Cerebellar cortex (tissue), 1 donor: ENCODE results near the gene KLHL42.

ENCODE experiments used
- DNase-seq: peaks from one replicate; pipeline ENCODE4 v3.0.0-alpha.2; 2015; ENCODE audit warnings: low spot score

KLHL42 gene

DNA sequence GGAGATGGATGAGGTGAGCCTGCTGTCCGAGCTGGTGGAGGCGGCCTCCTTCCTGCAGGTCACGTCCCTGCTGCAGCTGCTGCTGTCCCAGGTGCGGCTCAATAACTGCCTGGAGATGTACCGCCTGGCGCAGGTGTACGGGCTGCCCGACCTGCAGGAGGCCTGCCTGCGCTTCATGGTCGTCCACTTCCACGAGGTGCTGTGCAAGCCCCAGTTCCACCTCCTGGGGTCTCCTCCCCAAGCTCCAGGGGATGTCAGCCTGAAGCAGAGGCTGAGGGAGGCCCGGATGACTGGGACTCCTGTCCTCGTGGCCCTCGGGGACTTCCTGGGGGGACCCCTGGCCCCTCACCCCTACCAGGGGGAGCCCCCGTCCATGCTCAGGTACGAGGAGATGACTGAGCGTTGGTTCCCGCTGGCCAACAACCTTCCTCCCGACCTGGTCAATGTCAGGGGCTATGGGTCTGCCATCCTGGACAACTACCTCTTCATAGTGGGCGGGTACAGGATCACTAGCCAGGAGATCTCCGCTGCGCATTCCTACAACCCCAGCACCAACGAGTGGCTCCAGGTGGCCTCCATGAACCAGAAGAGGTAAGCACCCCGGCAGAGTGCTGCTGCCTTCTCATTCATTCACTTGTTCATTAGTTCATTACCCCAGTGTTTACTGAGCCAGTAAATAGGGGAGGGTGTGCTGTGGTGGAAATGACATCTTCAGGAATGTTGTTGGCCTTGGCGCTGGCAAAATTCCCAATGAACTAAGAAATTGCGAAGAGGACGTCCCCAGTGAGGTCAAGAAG, 777 bp downstream of the KLHL42 start:
- DNase-seq: peak; percentile 22

DNA sequence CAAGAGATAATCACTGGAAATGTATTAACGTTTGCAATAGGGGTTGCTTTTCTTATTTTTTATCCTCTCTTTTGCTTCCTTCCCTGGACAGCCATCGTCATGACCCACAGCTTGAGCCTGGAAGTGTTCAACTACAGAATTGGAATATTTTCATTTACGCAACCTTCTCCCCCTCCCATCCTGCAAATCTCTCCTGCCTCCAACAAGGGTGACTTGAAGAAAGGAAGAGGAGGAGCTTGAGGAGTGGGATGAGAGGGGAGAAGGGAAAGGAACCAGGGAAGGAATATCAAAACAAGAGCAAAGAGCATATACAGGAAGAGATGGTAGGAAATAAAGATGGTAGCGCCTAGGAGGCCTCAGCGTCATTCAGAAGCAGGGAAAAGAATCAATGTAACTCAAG, 1.6 kb downstream of the KLHL42 start:
- DNase-seq: peak; percentile 9

DNA sequence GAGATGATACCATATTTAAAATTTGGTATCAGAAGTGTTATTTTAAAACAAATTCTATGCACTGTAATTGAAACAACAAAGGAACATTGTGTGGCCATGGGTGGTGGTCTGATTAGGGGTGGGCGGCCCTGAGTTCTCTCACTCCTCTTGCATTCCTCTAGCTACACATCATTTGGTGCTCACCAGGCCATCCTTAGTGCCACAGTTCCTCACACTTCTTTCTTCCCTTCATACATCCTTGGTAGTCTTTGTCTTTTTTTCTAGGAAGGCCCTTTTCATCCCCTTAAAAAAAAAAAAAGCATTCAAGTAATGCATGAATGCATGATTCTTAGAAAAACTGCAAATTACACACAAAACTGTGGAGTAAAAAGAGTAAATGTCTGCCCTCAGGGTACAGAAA, 2.4 kb downstream of the KLHL42 start:
- no peak for DNase-seq

DNA sequence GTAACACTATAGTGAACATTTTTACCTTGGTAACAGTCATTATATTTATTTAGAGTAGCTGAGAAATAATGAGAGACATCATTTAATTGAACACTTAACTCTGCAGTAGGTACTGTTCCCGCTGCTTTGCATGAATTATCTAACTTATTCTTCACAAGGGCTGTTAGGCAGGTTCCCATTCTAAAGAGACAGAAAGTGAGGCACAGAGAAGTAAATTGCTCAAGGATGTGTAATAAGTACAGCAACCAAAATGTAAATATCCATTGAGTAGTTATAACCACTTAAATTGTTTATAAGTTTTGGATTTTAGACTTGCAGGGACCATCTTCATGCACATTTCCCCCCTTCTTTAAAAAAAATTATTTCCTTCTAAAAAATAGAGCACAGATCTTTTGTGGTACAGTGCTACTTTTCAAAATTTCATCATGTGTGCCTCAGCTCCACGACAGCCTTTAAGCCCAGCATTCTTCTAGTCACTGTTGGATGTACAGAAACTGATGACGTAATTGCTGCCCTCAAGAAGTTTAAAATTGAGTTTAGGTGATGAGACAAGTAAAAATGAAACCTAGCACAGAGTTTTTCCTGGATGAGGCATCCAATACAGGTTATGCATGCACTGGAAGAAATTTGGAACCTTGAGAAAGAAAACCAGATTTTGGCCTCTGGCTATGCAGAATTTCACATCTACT, 6.0 kb downstream of the KLHL42 start:
- DNase-seq: no peak

DNA sequence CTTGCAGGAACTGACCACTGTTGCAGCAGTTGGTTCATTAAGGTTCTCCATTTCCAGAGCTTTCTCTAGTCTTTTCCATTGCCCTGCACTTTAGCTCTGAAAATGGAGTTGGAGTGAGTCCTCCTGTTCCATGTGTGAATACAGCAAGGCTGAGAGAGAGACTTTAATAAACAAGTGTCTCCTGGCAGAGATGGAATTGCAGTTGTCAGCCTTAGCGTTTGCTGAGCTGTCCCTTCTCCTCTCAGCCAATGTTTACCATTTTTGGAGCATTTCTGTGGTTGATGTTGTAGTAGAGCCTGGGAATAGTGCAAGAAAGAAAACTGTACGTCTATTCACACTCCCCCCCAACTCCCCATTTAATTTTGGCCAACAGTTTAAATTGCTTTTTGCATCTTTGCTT, 7.5 kb downstream of the KLHL42 start:
- DNase-seq: no peak

DNA sequence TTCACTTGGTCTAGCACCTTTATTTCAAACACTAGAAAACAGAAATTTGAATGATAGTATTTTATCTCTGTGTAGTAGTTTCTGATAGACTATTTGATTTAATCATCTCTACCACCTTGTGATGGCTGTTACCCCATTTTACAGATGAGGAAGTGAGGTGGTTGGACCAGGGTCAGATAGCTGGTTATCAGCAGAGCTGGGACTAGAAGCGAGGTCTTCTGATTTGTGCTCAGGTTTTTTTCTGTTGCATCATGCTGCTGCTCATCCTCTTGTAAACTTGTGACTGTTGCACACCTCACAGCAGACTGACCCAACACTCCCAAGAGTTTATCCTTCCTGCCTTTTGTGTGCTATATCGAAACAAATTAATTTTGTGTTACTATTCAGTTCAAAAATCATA, 10.1 kb downstream of the KLHL42 start:
- DNase-seq: no peak

DNA sequence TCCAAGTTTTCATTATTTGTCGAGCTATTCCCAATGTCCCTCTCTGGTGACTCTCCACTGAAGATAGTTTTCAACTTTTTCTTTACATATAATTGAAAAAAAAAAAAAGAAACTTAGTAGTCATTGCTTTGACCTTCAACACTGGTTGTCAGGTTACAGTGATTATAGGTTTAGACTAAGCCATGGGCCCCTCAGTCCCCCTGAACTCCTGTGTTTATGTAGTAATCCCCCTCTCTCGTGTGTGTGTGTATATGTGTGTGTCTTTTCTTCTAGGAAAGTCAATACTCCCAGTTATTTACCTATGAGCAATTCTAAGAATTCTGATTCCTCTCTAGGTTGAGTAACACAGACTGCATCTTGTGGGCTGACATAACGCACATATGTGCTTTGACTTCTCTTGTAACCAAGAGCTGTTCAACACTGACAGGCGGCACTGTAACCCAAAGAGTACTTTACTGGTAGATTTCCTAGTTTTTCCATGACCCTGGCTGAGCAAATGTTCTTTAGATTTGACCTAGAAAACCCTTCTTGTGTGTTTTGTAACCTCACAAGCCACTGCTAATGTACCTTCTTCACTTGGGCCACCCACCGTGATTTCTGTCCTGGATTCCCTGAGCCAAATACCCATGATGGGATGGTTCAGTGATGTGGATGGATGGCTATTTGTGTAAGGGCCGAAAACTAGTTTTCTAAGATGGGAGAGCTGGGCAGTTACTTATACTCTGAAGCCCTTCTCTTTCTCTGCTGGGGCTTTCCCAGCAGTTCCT, 15.0 kb downstream of the KLHL42 start:
- no peak for DNase-seq

DNA sequence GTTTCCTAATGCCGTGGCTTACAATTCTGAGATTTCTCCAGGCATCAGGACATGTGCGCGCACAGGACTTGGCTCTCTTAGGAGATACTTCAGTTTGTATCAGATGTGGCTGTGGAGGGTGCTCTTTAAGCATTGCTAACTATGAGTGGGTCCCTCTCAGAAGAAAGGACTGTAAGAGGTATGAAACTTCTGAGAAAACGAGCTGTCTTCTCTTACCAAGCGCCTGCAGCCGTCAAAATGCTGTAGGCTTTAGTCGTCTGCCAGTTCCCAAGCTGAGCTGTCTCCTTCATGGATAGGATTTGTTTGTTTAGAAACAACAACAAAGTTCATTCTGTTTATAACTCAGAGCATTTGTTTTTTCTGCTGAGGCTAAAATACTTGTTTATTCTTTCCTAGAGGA, 16.1 kb downstream of the KLHL42 start:
- DNase-seq: no peak

DNA sequence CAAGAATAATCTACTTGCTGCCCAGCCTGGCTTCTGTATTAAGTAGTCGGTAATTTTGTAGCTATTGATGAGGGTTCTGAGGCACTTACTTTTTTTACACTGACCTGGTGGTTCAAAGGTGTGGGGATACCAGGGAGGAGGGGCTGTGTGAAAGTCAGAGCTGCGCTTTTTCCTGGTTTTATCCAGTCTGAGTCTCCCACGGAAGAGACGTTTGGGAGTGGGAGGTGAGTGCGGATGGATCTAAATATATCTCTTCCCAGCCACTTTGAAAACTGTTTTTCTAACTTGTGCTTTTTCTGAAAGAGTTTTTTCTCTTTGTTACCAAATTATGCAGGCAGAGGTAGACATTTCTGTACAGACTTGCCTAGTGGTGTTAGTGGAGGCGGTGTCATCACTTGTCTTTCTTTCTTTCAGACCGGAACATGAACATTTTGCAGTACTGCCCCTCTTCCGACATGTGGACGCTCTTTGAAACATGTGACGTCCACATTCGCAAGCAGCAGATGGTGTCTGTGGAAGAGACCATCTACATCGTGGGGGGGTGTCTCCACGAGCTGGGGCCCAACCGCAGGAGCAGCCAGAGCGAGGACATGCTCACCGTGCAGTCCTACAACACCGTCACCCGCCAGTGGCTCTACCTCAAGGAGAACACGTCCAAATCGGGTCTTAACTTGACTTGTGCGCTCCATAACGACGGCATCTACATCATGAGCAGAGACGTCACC, 17.4 kb downstream of the KLHL42 start:
- DNase-seq: no peak

DNA sequence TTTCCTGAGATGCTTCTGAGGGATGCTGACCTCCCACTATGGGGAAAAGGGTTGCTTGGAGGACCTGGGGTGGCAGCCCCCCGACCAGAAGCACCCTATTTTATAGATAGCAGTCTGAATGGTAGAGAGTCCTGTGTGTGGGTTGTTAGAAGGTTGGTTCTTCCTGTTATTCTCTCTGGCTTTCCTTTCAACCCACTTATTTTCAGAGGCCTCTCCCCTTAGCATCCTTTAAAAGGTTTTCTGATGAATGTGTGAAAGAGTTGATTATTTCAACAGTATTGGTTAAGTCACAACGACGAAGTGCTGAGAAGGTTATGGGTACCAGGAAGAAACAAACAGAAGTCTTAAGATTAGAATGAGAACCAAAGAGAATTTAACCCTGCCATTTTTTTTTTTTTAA, 20.8 kb downstream of the KLHL42 start:
- no peak for DNase-seq

DNA sequence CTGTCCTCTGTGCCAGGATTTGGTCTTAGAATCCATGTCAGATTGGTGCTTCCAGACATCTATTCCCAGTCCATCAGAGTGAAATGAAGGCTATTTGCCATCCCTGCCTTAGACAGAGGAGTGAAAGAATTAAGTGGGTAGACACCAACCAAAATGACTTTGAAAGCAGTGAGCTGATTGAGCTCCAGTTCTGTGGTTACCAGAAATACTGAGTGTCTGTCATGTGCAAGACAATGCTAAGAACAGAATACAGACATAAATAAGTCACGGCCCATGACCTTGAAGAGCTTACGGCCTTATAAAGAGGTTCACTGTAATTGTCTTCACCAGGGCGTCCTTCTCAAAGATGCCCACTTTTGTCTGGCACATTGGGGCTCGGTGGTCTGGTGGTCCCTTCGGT, 21.6 kb downstream of the KLHL42 start:
- DNase-seq: no peak

DNA sequence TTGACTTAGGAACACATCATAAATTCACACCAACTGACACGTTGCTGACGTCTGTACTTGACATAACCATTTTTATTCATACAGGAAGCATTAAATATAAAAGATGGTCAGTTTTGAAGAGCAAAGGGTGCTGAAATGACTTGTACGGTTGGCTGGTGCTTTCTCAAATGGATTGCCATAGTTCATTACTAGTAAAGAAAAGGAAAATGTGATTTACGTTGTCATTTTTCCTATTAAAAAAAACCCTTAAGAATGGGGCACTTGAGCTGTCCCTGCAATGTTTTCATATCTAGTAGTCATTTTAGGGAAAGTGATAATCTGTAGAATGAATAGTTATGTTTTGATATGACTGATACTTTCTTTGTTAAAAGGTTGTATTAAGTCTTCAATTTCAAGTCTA, 22.5 kb downstream of the KLHL42 start:
- no peak for DNase-seq

DNA sequence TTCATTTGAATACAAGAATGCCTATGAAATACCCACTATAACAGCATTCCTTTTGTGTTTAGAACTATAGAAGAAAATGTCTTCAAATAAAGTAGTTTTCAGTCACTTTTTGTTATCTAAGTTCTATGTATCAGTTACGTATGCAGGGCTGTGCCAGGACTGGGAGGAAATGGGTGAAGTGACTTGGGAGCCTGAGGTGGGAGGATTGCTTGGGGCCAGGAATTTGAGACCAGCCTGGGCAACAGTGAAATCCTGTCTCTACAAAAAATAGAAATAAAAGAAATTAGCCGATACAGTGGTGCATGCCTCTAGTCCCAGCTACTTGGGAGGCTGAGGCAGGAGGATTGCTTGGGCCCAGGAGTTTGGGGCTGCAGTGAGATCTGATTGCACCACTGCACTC, 22.9 kb downstream of the KLHL42 start:
- no peak for DNase-seq

DNA sequence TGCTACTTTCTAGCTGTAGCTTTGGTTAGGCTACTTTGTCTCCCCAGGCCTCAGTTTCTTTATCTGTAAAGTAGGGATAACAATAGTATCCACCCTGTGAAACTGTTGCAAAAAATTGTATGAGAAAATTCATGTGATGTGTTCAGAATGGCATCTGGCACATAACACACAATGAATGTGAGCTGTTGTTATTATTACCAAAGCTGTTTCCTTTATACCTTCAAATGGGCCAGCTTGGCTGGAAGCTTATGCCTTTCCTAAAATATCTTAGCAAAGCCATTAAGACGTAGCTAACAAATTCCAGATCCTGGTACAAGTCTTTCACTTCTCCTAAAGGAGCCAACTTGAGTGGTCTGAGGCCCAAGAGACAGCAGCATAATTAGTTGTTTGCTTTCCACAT, 25.2 kb downstream of the KLHL42 start:
- no peak for DNase-seq

DNA sequence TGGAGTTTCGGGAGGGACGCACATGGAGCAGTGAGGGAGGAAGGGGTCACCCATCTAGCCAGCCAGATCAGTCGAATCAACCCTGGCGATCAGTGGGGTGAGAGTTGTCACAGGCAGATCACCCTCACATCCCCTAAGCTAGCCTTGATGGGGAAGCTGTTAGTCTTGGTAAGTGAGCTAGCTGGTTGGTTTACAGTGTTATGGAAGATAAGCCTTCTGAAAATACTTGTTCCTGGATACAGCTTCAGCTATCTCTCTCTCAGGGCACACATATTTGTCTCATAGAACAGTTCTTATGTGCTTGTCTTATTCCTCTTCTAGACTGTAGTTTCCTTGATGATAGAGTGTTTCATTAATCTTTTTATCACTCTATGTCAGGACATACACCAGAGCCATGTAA, 26.2 kb downstream of the KLHL42 start:
- DNase-seq: no peak

DNA sequence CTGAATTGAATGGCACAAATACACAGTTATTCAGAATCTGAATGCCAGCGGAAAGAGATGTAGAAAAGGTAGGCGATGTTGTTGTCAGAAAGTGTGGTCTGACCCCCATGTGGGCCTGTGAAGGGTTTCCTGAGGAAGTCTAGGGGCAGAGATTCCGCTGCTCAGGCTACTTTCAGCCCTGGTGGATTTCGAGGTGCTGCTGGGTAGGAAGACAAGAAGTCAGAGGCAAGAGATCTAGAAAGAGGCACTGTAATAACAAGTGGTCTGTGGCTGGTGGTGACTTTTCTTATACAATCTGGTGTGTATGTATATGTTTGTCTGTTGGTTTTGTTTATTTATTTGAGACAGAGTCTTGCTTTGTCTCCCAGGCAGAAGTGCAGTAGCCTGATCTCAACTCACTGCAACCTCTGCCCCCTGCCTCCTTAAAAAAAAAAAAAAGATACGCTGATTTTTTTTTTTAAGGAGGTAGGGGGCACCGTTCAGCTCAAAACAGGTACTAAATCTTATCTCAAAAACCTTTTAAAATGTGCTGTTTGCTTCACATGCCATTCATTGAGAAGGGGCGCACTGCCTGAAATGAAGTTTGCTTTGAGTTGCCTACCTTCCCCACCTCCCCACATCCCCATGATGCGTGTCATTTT, 27.1 kb downstream of the KLHL42 start:
- no peak for DNase-seq

DNA sequence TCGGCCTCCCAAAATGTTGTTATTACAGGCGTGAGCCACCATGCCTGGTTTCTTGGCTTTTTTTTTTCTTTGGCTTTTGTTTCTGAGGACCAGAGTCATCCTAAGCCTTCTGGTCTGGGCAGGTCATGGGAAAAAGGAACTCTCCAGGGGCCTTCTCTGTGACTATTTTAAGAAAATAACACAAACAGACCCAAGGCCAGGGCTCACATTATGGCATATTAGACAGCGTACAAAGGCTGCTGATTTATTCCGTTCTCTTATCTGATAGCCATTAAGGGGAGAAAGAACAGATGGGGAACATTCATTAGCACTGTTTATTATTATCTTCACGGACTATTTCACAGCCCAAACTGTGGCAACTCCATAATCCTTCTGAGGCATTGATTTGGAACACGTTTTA, 28.8 kb downstream of the KLHL42 start:
- no peak for DNase-seq

DNA sequence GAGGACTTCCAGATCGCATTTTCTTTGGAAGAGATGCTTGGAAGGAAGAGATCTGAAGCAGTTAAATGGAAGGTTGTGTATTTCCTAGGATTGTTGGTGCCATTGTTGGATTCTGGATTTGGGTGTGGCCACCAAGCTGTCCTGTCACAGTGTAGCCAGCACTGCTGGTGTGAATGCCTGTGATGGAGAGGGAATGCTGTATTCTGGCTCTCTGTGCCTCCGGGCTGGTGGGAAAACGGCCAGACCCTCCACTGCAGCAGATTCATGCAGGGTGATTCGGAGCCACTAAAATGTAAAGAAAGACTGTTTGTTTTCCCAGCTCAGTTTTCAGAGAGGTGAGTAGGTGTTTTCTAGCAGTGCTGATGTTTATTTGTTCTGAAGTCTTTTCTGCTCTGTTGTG, 30.7 kb downstream of the KLHL42 start:
- no peak for DNase-seq

DNA sequence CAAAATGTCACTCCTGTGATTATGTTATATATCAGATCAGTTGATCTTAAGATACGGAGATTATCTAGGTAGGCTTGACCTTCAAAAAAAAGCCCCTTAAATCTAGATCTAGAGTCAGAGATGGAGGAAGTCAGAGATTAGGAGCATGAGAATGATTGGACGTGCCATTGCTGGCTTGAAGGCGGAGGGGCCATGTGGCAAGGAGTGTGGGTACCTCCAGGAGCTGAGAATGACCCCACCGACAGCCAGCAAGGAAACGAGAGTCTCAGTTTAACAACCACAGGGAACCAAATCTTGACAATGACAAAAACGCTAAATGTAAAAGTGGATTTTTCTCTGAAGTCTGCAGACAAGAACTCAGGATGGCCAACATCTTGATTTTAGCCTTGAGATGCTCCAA, 32.5 kb downstream of the KLHL42 start:
- no peak for DNase-seq

DNA sequence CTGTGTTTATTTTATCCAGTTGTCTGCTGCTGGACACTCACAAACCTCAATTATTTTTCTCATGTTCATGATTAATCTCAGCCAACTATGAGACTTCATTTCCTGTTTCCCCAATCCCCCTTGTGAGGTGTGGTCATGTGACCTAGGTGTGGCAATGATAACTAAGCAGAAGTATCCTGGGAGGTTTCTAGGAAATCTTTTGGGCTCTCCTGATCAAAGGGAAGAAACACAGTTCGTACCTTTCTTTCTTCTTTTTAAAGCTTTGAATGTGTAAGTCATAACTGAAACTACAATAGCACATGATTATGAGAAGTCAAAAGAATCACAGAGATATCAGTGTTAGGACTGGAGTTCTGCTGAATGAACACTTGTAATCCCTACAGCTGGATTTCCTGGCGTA, 34.4 kb downstream of the KLHL42 start:
- no peak for DNase-seq

DNA sequence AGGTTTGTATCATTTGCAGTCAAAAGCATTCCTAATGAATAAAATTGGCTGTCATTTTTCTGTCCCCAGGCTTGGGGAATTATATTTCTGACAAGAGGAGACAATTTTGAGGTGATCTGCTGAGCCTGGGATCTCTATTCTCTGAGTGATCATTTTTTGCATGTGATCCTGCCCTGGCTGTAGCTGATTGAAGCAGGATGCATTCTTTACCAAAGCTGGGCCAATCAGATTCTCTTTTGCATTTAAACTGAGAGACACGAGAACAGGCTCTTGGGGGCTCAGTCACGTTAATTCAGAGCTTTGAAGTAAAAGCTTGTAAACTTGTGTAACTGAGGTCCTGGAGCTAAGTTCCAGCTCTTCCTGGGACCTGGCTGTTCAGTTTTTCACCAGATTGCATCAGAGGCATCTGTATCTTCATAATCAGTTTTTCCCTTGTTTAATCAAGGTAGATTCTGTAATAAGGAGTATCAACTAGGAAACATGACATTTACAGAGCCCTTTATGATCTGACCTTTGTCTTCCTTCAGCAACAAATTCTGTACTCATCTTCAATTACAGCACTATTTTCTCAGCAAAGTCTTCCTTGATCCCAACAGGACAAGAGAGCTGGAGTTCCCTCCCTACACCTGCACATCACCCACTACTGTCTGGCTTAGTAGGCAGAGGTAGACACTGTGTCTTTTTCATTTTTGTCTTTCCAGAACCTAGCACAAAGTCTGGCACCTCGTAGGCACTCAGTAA, 35.0 kb downstream of the KLHL42 start:
- DNase-seq: no peak
